OCI-LY3 (cell line): Measurements from ENCODE around the gene PYGB.

Experiments used
- CTCF ChIP-seq: fragments of 200-600, 300-600 bp; sonication (generic); IDR thresholded peaks from 2 replicates; pipeline ENCODE4 v1.5.1; 2014; ENCODE audit warnings: antibody characterized with exemption, low read length, low read depth
- EZH2phosphoT487 ChIP-seq: fragments of 200-600 bp; shearing (Covaris generic); IDR thresholded peaks from 2 replicates; pipeline ENCODE4 v1.6.1; 2018; ENCODE audit warnings: antibody characterized with exemption, mixed run types, low read depth

- TF ChIP-seq EZH2phosphoT487 (no peak), CTCF (no peak)
These were observed 44.4 kb downstream of the PYGB start for GRCh38 chr20:25292176-25292891.
